ENCODE data around the gene CARD19. TPM values are rescaled to one million over a fixed set of nuclear protein-coding genes. Genes with fewer than 3 reads are reported as not detected.

Gene CARD19
- total and polyA plus RNA-seq, 2 of the 8 experiments (the other 6 are each of a cell fraction or from before 2014, with no cell fraction given) = 21.2 to 112 TPM

GRCh38 chr9:93134740-93135444, 38.9 kb downstream of the CARD19 start:
- Histone ChIP-seq H2AK5ac (ENCODE audit: low read depth, low read length) (no peak overlapping the region), H3K14ac (ENCODE audit: insufficient read length) (no peak overlapping the region), H2BK12ac (ENCODE audit: low read depth, low read length) (peak overlapping the region; percentile 85; the same call in 1 of the 2 replicates), H3K4me3 (ENCODE audit: extremely low read depth in 1 of 4, insufficient read depth in 2 of 4, low read depth in 3 of 4, low read length in 4 of 4) (peak overlapping the region; percentile 71 to 86 (median 72)), H3K18ac (ENCODE audit: extremely low read depth, low read length) (peak overlapping the region; percentile 71; the same call in 1 of the 2 replicates), H2BK20ac (ENCODE audit: low read length) (peak overlapping the region; percentile 23), H4K5ac (ENCODE audit: insufficient read length, low read depth, low read length) (no peak overlapping the region), H3K79me1 (ENCODE audit: low read depth, low read length) (peaks cover 9% of the 10 kb centered on the region; the same call in 1 of the 2 replicates), H2BK15ac (ENCODE audit: low read length) (peak overlapping the region; percentile 90), H3K4me1 (replicated peaks in 1 of 4; ENCODE audit: control insufficient read depth in 3 of 4, insufficient read depth in 4 of 4, low read length in 3 of 4) (peaks cover 0 to 32% (median 18%) of the 10 kb centered on the region in 4 experiments; a peak in 6 of 7 replicates), H3K9me3 (ENCODE audit: insufficient read depth in 2 of 2, low read depth in 1 of 2, low read length in 1 of 2) (no peaks in the 10 kb centered on the region), H3K36me3 (ENCODE audit: control insufficient read depth in 2 of 4, insufficient read depth in 4 of 4, low read length in 3 of 4) (no peaks in the 10 kb centered on the region), H3K56ac (replicated peaks; ENCODE audit: insufficient read length, low read depth, low read length) (no peak overlapping the region), H3K27me3 (replicated peaks in 1 of 4; ENCODE audit: control insufficient read depth in 3 of 4, extremely low read depth in 1 of 4, insufficient read depth in 3 of 4, low read length in 3 of 4) (peaks cover 0 to 13% (median 10%) of the 10 kb centered on the region in 4 experiments; a peak in 5 of 7 replicates), H4K8ac (ENCODE audit: extremely low read depth, insufficient read depth, low read length) (no peak overlapping the region), H3K23me2 (ENCODE audit: low read depth, low read length) (peaks cover 16% of the 10 kb centered on the region; the same call in 1 of the 2 replicates), H3K27ac (ENCODE audit: low read depth, low read length) (no peak overlapping the region), H2AFZ (ENCODE audit: low read length) (peak overlapping the region; percentile 86), H3K79me2 (ENCODE audit: control insufficient read depth in 1 of 2, insufficient read depth in 2 of 2, low read length in 2 of 2) (peaks cover 0 to 9% of the 10 kb centered on the region in 2 experiments; a peak in 1 of 4 replicates), H3K23ac (ENCODE audit: insufficient read length) (no peak overlapping the region), H3K4me2 (ENCODE audit: insufficient read depth in 1 of 2, low read depth in 2 of 2, low read length in 2 of 2) (peak overlapping the region; percentile 88 to 92), H2BK120ac (replicated peaks; ENCODE audit: low read depth, low read length) (no peak overlapping the region), H2BK5ac (ENCODE audit: low read depth, low read length) (no peak overlapping the region; the same call in 1 of the 2 replicates), H3K4ac (replicated peaks; ENCODE audit: insufficient read length, low read depth, low read length) (no peak overlapping the region), H4K91ac (replicated peaks; ENCODE audit: insufficient read length, low read length) (no peak overlapping the region), H3K9ac (replicated peaks in 1 of 4; ENCODE audit: extremely low read depth in 1 of 4, low read depth in 3 of 4, low read length in 3 of 4) (no peak overlapping the region; a peak in 1 of 7 replicates), H4K20me1 (replicated peaks in 1 of 2; ENCODE audit: control insufficient read depth in 1 of 2, insufficient read depth in 2 of 2, low read length in 2 of 2) (peaks cover 0 to 4% of the 10 kb centered on the region in 2 experiments)
- 76% methylated on average over 12 of the region's 14 CpGs; no CpG with 5 or more reads in 1 of the 2 experiments for WGBS, 2 experiments (ENCODE audit: extremely low coverage in 1 of 2, insufficient coverage in 1 of 2, insufficient read length in 1 of 2, insufficient replicate concordance in 2 of 2, low coverage in 1 of 2, low lambda C conversion rate in 2 of 2, missing lambda C conversion rate in 1 of 2)
- CTCF ChIA-PET (ENCODE audit: partially characterized antibody) = interaction anchor here (0.6 to 3.4 kb wide), 6 partner anchors 8 to 165 kb away, joined by 3 to 11 read pairs (median 5); no protein-coding TSS in a partner anchor
- no peak for DNase-seq (ENCODE audit: low read depth in 1 of 2, low spot score in 2 of 2)
- FAIRE-seq = no peak
- POLR2A ChIA-PET (ENCODE audit: partially characterized antibody) = interaction anchor here (0.7 to 1.8 kb wide), 3 partner anchors 9 to 19 kb away, joined by 3 to 7 read pairs (median 3); no protein-coding TSS in a partner anchor
- no peak for TF ChIP-seq HDAC6 (IDR thresholded peaks at IDR 0.05; ENCODE audit: low read depth, low read length)
- TF ChIP-seq RXRA (IDR thresholded peaks at IDR 0.05; ENCODE audit: insufficient read depth, low read depth, low read length) = no peak
- 0 out of 4 replicates have a peak, but pooled peaks of 1 of the 2 experiments have one; percentile 8 for TF ChIP-seq HDAC2 (IDR thresholded peaks at IDR 0.05; ENCODE audit: borderline replicate concordance in 1 of 2, low read depth in 2 of 2, low read length in 2 of 2)
- TF ChIP-seq RNF2 (IDR thresholded peaks at IDR 0.05; ENCODE audit: borderline replicate concordance, low read depth, low read length, missing control alignments, poor library complexity, severe bottlenecking) = no peak

Measured in H1 (cell line).